DND-41 (cell line): ENCODE data around the gene HOMER3.

Source experiments
- ATAC-seq: fragments of 200-7000 bp; cut with Tn5 transposase; 3 replicates; pipeline ENCODE4 v1.9.1; 2021; ENCODE audit warnings: low read depth; ENCODE audit not compliant: insufficient read depth
- DNase-seq: peaks from one replicate; pipeline ENCODE4 v3.0.0-alpha.2; 2020
- H2AFZ ChIP-seq: 2 replicates; pipeline ENCODE4 v1.6.0; 2012; ENCODE audit warnings: low read depth, low read length
- H3K27ac ChIP-seq: 2 replicates; pipeline ENCODE4 v1.5.1; 2012; ENCODE audit warnings: low read length, inconsistent platforms
- H3K27me3 ChIP-seq: fragments of 200-600 bp; sonication (generic); 2 replicates; pipeline ENCODE4 v1.6.0; 2012; ENCODE audit warnings: low read length, mild to moderate bottlenecking, inconsistent platforms; ENCODE audit not compliant: insufficient read depth, poor library complexity
- H3K36me3 ChIP-seq: 2 replicates; pipeline ENCODE4 v1.5.1; 2012; ENCODE audit warnings: low read length, inconsistent platforms; ENCODE audit not compliant: insufficient read depth
- H3K4me1 ChIP-seq: 2 replicates; pipeline ENCODE4 v1.5.1; 2012; ENCODE audit warnings: mild to moderate bottlenecking, low read length; ENCODE audit not compliant: insufficient read depth
- H3K4me2 ChIP-seq: 2 replicates; pipeline ENCODE4 v1.6.0; 2012; ENCODE audit warnings: mild to moderate bottlenecking, moderate library complexity, low read length, inconsistent platforms; ENCODE audit not compliant: insufficient read depth
- H3K4me3 ChIP-seq, 2 experiments: fragments of 200-600 bp in 1 of 2; shearing (Covaris generic) in 1 of 2; 2 replicates each; pipeline ENCODE4 v1.5.1; 2012 to 2016; ENCODE audit warnings: inconsistent platforms in 2 of 2, low read length in 2 of 2, mild to moderate bottlenecking in 2 of 2, low read depth in 1 of 2, moderate library complexity in 1 of 2
- H3K79me2 ChIP-seq: 2 replicates; pipeline ENCODE4 v1.6.0; 2012; ENCODE audit warnings: low read length, inconsistent platforms; ENCODE audit not compliant: insufficient read depth
- H3K9ac ChIP-seq: 2 replicates; pipeline ENCODE4 v1.6.0; 2012; ENCODE audit warnings: low read depth, mild to moderate bottlenecking, inconsistent platforms, low read length, moderate library complexity
- H3K9me3 ChIP-seq: 2 replicates; pipeline ENCODE4 v1.5.1; 2012; ENCODE audit warnings: low read length, moderate library complexity, mild to moderate bottlenecking, inconsistent platforms; ENCODE audit not compliant: insufficient read depth, severe bottlenecking
- H4K20me1 ChIP-seq: 2 replicates; pipeline ENCODE4 v1.6.0; 2012; ENCODE audit warnings: low read length; ENCODE audit not compliant: insufficient read depth
- CTCF ChIP-seq: IDR thresholded peaks from 2 replicates; pipeline ENCODE4 v1.5.1; 2012; ENCODE audit warnings: borderline replicate concordance, low read length, moderate library complexity, mild to moderate bottlenecking; ENCODE audit not compliant: poor library complexity, severe bottlenecking; ENCODE audit errors: extremely low read depth
- EZH2 ChIP-seq: IDR thresholded peaks from 3 replicates; pipeline ENCODE4 v1.6.1; 2012; ENCODE audit warnings: borderline replicate concordance, low read depth, mild to moderate bottlenecking, moderate library complexity, low read length, inconsistent platforms; ENCODE audit not compliant: severe bottlenecking

Gene HOMER3

DNA sequence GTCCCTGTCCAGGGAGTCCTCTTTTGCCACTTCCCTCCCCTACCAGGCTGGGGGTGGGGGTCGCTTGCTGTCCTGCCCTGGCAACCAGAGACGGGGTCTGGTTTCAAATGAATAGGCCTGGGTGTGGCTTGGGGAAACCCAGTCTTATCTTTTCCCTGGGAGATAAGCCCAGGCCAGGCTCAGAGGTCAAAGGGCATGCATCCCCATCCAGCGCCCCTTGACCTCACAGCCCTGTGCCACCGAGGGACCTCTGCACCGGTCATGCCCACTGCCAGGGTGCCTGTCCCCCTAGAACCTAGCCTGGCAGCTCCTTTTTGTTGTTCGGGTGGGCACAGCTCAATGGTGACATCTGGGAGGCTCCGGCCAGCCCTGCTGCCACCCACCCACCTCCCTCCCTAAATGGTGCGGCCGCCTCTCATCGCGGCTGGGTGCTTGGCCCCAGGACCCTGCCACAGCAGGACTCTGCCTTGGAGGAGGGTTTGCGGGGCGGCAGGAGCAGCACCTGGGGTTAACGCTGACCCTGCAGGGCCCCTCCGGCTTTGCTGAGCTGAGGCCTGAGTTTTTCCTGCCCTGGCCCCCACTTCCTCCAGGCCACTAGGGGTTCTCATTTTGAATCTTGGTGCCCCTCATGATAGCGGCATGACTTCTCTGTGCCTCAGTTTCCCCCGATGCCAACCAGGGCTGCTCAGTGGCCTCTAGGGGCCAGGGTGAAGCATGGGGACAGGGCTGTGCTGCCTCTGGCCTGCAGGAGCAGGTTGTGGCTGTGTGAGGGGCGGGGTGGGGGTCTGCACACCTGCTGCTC, 42.2 kb downstream of the HOMER3 start:
- peaks cover 12% of the 10 kb centered on the region; the same call in 1 of the 2 replicates for H4K20me1 ChIP-seq
- no peak overlapping the region for H3K9ac ChIP-seq
- H3K4me1 ChIP-seq = no peaks in the 10 kb centered on the region
- H3K79me2 ChIP-seq = no peaks in the 10 kb centered on the region
- no peaks in the 10 kb centered on the region for H3K9me3 ChIP-seq
- no peak for TF ChIP-seq CTCF
- no peak for TF ChIP-seq EZH2
- H3K36me3 ChIP-seq = peaks cover 40% of the 10 kb centered on the region
- H2AFZ ChIP-seq = no peak overlapping the region
- no peak overlapping the region for H3K4me3 ChIP-seq
- H3K4me2 ChIP-seq = no peak overlapping the region
- no peak overlapping the region for H3K27ac ChIP-seq
- ATAC-seq (no peak; the same call in 2 of the 3 replicates), DNase-seq (no peak)
- no peaks in the 10 kb centered on the region for H3K27me3 ChIP-seq

GRCh38 chr19:18898081-18898606, 42.9 kb downstream of the HOMER3 start:
- Histone ChIP-seq H3K9ac (no peak overlapping the region), H3K36me3 (peaks cover 34% of the 10 kb centered on the region), H3K4me2 (no peak overlapping the region), H4K20me1 (peaks cover 12% of the 10 kb centered on the region; the same call in 1 of the 2 replicates), H3K9me3 (no peaks in the 10 kb centered on the region), H3K79me2 (no peaks in the 10 kb centered on the region), H3K4me1 (no peaks in the 10 kb centered on the region), H3K27me3 (no peaks in the 10 kb centered on the region), H2AFZ (no peak overlapping the region), H3K4me3 (no peak overlapping the region), H3K27ac (no peak overlapping the region)
- TF ChIP-seq EZH2 (no peak), CTCF (no peak)
- no peak for ATAC-seq
- no peak for DNase-seq

DNA sequence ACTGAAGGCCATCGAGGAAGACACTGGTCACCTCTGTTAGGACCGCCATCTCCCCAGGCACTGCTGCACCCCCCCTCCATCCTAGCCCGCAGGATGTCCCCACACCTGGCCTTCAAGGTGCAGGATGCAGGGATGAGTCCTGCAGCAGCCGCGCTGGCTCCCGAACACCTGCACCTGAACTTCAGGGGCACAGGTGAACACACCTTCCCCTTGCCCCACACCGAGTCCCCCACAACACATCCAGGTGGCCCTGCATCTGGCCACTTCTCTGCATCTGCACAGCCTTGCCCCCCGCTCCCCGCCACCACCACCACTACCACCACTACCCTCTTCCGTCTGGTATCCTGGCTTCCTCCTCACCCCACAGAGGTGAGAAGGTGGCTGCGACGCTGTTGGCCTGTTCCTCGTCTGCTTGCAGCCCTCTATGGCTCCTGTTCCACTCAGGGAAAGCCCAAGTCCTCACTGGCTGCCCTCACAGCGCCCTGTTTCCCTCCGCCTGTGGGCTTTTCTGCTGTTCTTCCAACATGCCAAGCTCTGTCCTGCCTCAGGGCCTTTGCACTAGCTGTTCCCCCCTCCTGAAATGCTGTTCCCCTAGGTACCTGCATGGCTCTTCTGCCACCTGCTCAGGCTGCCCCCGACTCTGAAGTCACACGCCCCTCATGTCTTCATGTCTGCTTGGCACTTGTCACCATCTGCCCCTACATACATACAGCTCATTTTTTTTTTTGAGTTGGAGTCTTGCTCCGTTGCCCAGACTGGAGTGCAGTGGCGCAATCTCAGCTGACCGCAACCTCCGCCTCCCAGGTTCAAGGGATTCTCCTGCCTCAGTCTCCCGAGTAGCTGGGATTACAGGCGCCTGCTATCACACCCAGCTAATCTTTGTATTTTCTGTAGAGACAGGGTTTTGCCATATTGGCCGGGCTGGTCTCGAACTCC, 43.7 kb downstream of the HOMER3 start:
- no peak for TF ChIP-seq CTCF
- no peak for TF ChIP-seq EZH2
- ATAC-seq = no peak
- no peaks in the 10 kb centered on the region for H3K9me3 ChIP-seq
- no peaks in the 10 kb centered on the region for H3K79me2 ChIP-seq
- DNase-seq = no peak
- H3K36me3 ChIP-seq = peaks cover 28% of the 10 kb centered on the region
- no peak overlapping the region for H3K27ac ChIP-seq
- no peaks in the 10 kb centered on the region for H3K27me3 ChIP-seq
- no peak overlapping the region for H3K4me2 ChIP-seq
- H3K4me3 ChIP-seq = no peak overlapping the region
- no peak overlapping the region for H2AFZ ChIP-seq
- H3K9ac ChIP-seq = no peak overlapping the region
- no peaks in the 10 kb centered on the region for H3K4me1 ChIP-seq
- H4K20me1 ChIP-seq = peaks cover 12% of the 10 kb centered on the region; the same call in 1 of the 2 replicates
